GM12878 (cell line): ENCODE results near the gene FOXJ3. TPM values are rescaled to one million over a fixed set of nuclear protein-coding genes. Genes with fewer than 3 reads are reported as not detected.

Experiments used
- ATAC-seq: fragments of 200-7000 bp; cut with Tn5 transposase; 3 replicates; pipeline ENCODE4 v1.9.1; 2020; ENCODE audit warnings: mild to moderate bottlenecking, moderate library complexity
- BruUV-seq: library from RNA; stranded (reverse); fragments of 400-500 nt; replicated peaks from 2 replicates; lab custom pipeline; 2021; lab: Mats Ljungman, UMichigan
- CTCF ChIA-PET: fragments of 300-600 bp; sonication (Branson Sonifier 250); formaldehyde crosslinking; extraction: SDS; loops from one replicate; lab custom pipeline; 2021; ENCODE audit warnings: inconsistent platforms; lab: Yijun Ruan, JAX
- POLR2A ChIA-PET: fragments of 350-600 bp; formaldehyde crosslinking; extraction: SDS; loops from one replicate; lab custom pipeline; 2021; ENCODE audit warnings: inconsistent platforms; lab: Charles Lee
- RAD21 ChIA-PET: fragments of 300-600 bp; sonication (Branson Sonifier 250); formaldehyde crosslinking; loops from one replicate; lab custom pipeline; 2023; ENCODE audit warnings: antibody characterized with exemption; ENCODE audit not compliant: unreplicated experiment; lab: Charles Lee
- SMC1A ChIA-PET: fragments of 300-600 bp; sonication (Branson Sonifier 250); formaldehyde crosslinking; loops from one replicate; lab custom pipeline; 2023; ENCODE audit not compliant: unreplicated experiment, uncharacterized antibody; lab: Charles Lee
- DNase-seq: peaks from one replicate; pipeline ENCODE4 v3.0.0-alpha.2; 2011; ENCODE audit warnings: low read depth, low spot score
- FAIRE-seq: peaks from 3 replicates; lab custom pipeline; 2011; peaks lifted over from hg19 to GRCh38; lab: Jason Lieb, UNC
- H2AFZ ChIP-seq: 2 replicates; pipeline ENCODE4 v1.6.0; 2011; ENCODE audit warnings: low read depth, low read length, control low read depth; ENCODE audit not compliant: control insufficient read depth
- H3K27ac ChIP-seq: 2 replicates; pipeline ENCODE4 v1.5.1; 2011; ENCODE audit warnings: control low read depth; ENCODE audit not compliant: control insufficient read depth, insufficient read depth
- H3K27me3 ChIP-seq, 2 experiments: replicated peaks in 1 of 2; 2 replicates each; pipeline versions ENCODE4 v1.6.0 to v1.6.1; 2011; ENCODE audit warnings: low read length in 1 of 2; ENCODE audit not compliant: control insufficient read depth in 2 of 2, insufficient read depth in 2 of 2
- H3K36me3 ChIP-seq, 2 experiments: 2 replicates each; pipeline ENCODE4 v1.5.1; 2011; ENCODE audit warnings: low read length in 1 of 2; ENCODE audit not compliant: control insufficient read depth in 2 of 2, insufficient read depth in 2 of 2
- H3K4me1 ChIP-seq: 2 replicates; pipeline ENCODE4 v1.6.1; 2011; ENCODE audit warnings: mild to moderate bottlenecking, low read length, moderate library complexity, mixed read lengths; ENCODE audit not compliant: control insufficient read depth, insufficient read depth
- H3K4me2 ChIP-seq: 2 replicates; pipeline ENCODE4 v1.6.0; 2011; ENCODE audit warnings: control low read depth; ENCODE audit not compliant: control insufficient read depth, insufficient read depth
- H3K4me3 ChIP-seq: fragments of 200-600 bp; sonication (generic); 2 replicates; pipeline ENCODE4 v1.5.1; 2016
- H3K79me2 ChIP-seq: 2 replicates; pipeline ENCODE4 v1.6.0; 2011; ENCODE audit warnings: low read length; ENCODE audit not compliant: control insufficient read depth, insufficient read depth
- H3K9ac ChIP-seq: 2 replicates; pipeline ENCODE4 v1.8.0; 2011; ENCODE audit warnings: low read length, control low read depth, mixed read lengths; ENCODE audit not compliant: control insufficient read depth, insufficient read depth
- H3K9me3 ChIP-seq: replicated peaks from 3 replicates; pipeline ENCODE4 v1.5.1; 2011; ENCODE audit warnings: mild to moderate bottlenecking, low read length; ENCODE audit not compliant: control insufficient read depth, insufficient read depth
- H4K20me1 ChIP-seq: 2 replicates; pipeline ENCODE4 v1.6.0; 2011; ENCODE audit not compliant: control insufficient read depth, insufficient read depth
- E2F8 ChIP-seq: fragments of 450-650 bp; IDR thresholded peaks from 2 replicates; pipeline ENCODE4 v1.6.1; 2018; ENCODE audit warnings: mild to moderate bottlenecking, low read depth, moderate library complexity; ENCODE audit not compliant: partially characterized antibody
- IKZF2 ChIP-seq, 2 experiments: fragments of 450-650 bp; IDR thresholded peaks; 2 replicates each; pipeline ENCODE4 v1.6.1; 2017; ENCODE audit warnings: mild to moderate bottlenecking in 2 of 2, moderate library complexity in 2 of 2
- LARP7 ChIP-seq: fragments of 450-650 bp; IDR thresholded peaks from 2 replicates; pipeline ENCODE4 v1.6.1; 2017; ENCODE audit warnings: mild to moderate bottlenecking
- NFXL1 ChIP-seq: fragments of 450-650 bp; IDR thresholded peaks from 2 replicates; pipeline ENCODE4 v1.6.1; 2017; ENCODE audit warnings: antibody characterized with exemption, mild to moderate bottlenecking, borderline replicate concordance
- NFYA ChIP-seq: IDR thresholded peaks from 2 replicates; pipeline ENCODE4 v1.6.1; 2011; ENCODE audit warnings: low read depth, mild to moderate bottlenecking, low read length, improper control_type of control experiment, borderline replicate concordance
- RBBP5 ChIP-seq: fragments of 200-600 bp; sonication (generic); conservative IDR thresholded peaks from 2 replicates; pipeline ENCODE4 v1.6.1; 2016
- RCOR1 ChIP-seq: conservative IDR thresholded peaks from 2 replicates; pipeline ENCODE4 v1.6.1; 2012; ENCODE audit warnings: low read depth, low read length, improper control_type of control experiment
- SIN3A ChIP-seq: IDR thresholded peaks from 2 replicates; pipeline ENCODE4 v1.6.1; 2012; ENCODE audit warnings: low read depth, low read length, improper control_type of control experiment
- SMAD5 ChIP-seq: IDR thresholded peaks from 2 replicates; pipeline ENCODE4 v1.6.1; 2016; ENCODE audit warnings: antibody characterized with exemption, low read depth
- SUZ12 ChIP-seq: fragments of 200-600 bp; sonication (generic); IDR thresholded peaks from one replicate; pipeline ENCODE4 v1.6.1; 2018; ENCODE audit warnings: antibody characterized with exemption, mild to moderate bottlenecking; ENCODE audit not compliant: unreplicated experiment
- ZNF687 ChIP-seq: fragments of 450-650 bp; IDR thresholded peaks from 2 replicates; pipeline ENCODE4 v1.6.1; 2017; ENCODE audit warnings: mild to moderate bottlenecking, moderate library complexity
- WGBS: methylation state at CpG from one replicate; pipeline ENCODE4 v1.1.6; 2016; ENCODE audit warnings: low lambda C conversion rate; ENCODE audit not compliant: insufficient replicate concordance, insufficient coverage; ENCODE audit errors: missing lambda C conversion rate; 5-methylcytosine and 5-hydroxymethylcytosine counted together
- in situ Hi-C: fragments of 300-500 bp; cut with MboI; formaldehyde crosslinking; loops from 9 replicates; pipeline ENCODE4 v1.14.3; 2018; ENCODE audit warnings: mixed read lengths
- intact Hi-C: fragments of 100-400 bp; cut with micrococcal nuclease; formaldehyde crosslinking; loops from one replicate; pipeline ENCODE4 v1.14.2; 2022; ENCODE audit not compliant: unreplicated experiment
- polyA plus RNA-seq, 11 experiments: library from polyadenylated mRNA; depleted of rRNA in 4 of 11; unstranded in 6 of 11; stranded (reverse) in 5 of 11; fragments of >200 nt; fragmentation: Nextera tagmentation in 4 of 11; fragmentation: Illumina TruSeq in 1 of 11; extraction: Ambion mirVana in 4 of 11; extraction: Trizol in 1 of 11; gene quantifications; 1 replicate in 1 of 11; 2 replicates in 10 of 11; pipeline versions ENCODE4 v1.2.1 to v1.2.3, GENCODE V29; 2011 to 2016; ENCODE audit warnings: inconsistent platforms in 2 of 11, missing spikeins in 2 of 11, low read depth in 1 of 11
- total RNA-seq, 4 experiments: library from RNA; depleted of rRNA in 3 of 4; stranded (reverse); fragments of >200 nt in 3 of 4; fragmentation: Illumina TruSeq in 1 of 4; extraction: Trizol in 1 of 4; gene quantifications; 2 replicates each; pipeline versions ENCODE4 v1.2.1 to v1.2.3, GENCODE V29; 2013 to 2021
- TF ChIP-seq, protein P1 (sequence below), 3 experiments: IDR thresholded peaks in 2 of 3; conservative IDR thresholded peaks in 1 of 3; 2 replicates each; pipeline ENCODE4 v1.5.1; 2011; ENCODE audit warnings: low read depth in 3 of 3, low read length in 3 of 3, mild to moderate bottlenecking in 3 of 3, control low read depth in 2 of 3, moderate library complexity in 2 of 3, inconsistent platforms in 1 of 3, mixed read lengths in 1 of 3; ENCODE audit not compliant: control insufficient read depth in 2 of 3, insufficient read depth in 1 of 3; ENCODE audit errors: extremely low read depth in 1 of 3

The FOXJ3 gene
- total and polyA plus RNA-seq, 10 of the 15 experiments (the other 5 are each of a cell fraction or from before 2014, with no cell fraction given): 9.5 to 54.2 (median 24.7) TPM

GRCh38 chr1:42322577-42322976 is 12.5 kb downstream of the FOXJ3 start (continued):
- TF ChIP-seq, protein P1, sequence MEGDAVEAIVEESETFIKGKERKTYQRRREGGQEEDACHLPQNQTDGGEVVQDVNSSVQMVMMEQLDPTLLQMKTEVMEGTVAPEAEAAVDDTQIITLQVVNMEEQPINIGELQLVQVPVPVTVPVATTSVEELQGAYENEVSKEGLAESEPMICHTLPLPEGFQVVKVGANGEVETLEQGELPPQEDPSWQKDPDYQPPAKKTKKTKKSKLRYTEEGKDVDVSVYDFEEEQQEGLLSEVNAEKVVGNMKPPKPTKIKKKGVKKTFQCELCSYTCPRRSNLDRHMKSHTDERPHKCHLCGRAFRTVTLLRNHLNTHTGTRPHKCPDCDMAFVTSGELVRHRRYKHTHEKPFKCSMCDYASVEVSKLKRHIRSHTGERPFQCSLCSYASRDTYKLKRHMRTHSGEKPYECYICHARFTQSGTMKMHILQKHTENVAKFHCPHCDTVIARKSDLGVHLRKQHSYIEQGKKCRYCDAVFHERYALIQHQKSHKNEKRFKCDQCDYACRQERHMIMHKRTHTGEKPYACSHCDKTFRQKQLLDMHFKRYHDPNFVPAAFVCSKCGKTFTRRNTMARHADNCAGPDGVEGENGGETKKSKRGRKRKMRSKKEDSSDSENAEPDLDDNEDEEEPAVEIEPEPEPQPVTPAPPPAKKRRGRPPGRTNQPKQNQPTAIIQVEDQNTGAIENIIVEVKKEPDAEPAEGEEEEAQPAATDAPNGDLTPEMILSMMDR (IDR thresholded peaks at IDR 0.05 in 2 of 3, conservative IDR thresholded peaks at IDR 0.05 in 1 of 3; ENCODE audit: control insufficient read depth in 2 of 3, extremely low read depth in 1 of 3, insufficient read depth in 1 of 3, low read depth in 3 of 3, low read length in 3 of 3): no peak
- TF ChIP-seq SUZ12: no peak

GRCh38 chr1:42321731-42322130 is 13.3 kb downstream of the FOXJ3 start:
- 97% methylated on average over 4 of the region's 4 CpGs for WGBS

More at GRCh38 chr1:42321731-42322130, 13.3 kb downstream of the FOXJ3 start:
- no TSS peak for BruUV-seq
- peaks cover 0 to 3% of the 10 kb centered on the region in 2 experiments; a peak in 1 of 4 replicates for H3K36me3 ChIP-seq
- intact Hi-C loops: no loop called here
- ATAC-seq (no peak), FAIRE-seq (no peak)
- RAD21 ChIA-PET: no interaction called here
- no peak for TF ChIP-seq SIN3A
- no peak for TF ChIP-seq NFYA
- no peak for TF ChIP-seq NFXL1
- TF ChIP-seq ZNF687: no peak
- TF ChIP-seq LARP7: no peak
- TF ChIP-seq E2F8: no peak
- TF ChIP-seq RBBP5: no peak
- TF ChIP-seq SMAD5: no peak
- TF ChIP-seq IKZF2 (IDR thresholded peaks at IDR 0.05): no peak
- no peak for TF ChIP-seq RCOR1
- TF ChIP-seq, all 136 proteins: peak for 0
- CTCF ChIA-PET: no interaction called here
- POLR2A ChIA-PET: interaction anchor here (1.0 kb wide), 1 partner anchor 10 kb away, joined by 3 read pairs; no protein-coding TSS in a partner anchor
- Histone ChIP-seq H3K79me2 (peaks cover 92% of the 10 kb centered on the region), H3K4me1 (peaks cover 13% of the 10 kb centered on the region), H2AFZ (no peak overlapping the region), H3K9ac (no peak overlapping the region), H3K4me2 (no peak overlapping the region), H4K20me1 (0 out of 2 replicates have a peak, but pooled peaks cover 5% of the 10 kb centered on the region), H3K4me3 (no peak overlapping the region), H3K27me3 (no peaks in the 10 kb centered on the region), H3K9me3 (no peaks in the 10 kb centered on the region), H3K27ac (no peak overlapping the region)
- in situ Hi-C loops: no loop called here
- SMC1A ChIA-PET: no interaction called here
- DNase-seq: no peak
